PC-9 (cell line): ENCODE measurements around the gene ACY1. TPM values are rescaled to one million over a fixed set of nuclear protein-coding genes. Genes with fewer than 3 reads are reported as not detected.
A peak's percentile ranks its signal among the peaks of the same experiment; 100 is the strongest.

Source experiments
- BruUV-seq: library from RNA; stranded (reverse); fragments of 400-500 nt; replicated peaks from 2 replicates; lab custom pipeline; 2021; lab: Mats Ljungman, UMichigan
- CTCF ChIA-PET: fragments of 300-600 bp; sonication (Branson Sonifier 250); formaldehyde crosslinking; loops from one replicate; lab custom pipeline; 2022; ENCODE audit warnings: antibody characterized with exemption; lab: Charles Lee
- POLR2A ChIA-PET: fragments of 300-600 bp; sonication (Branson Sonifier 250); formaldehyde crosslinking; loops from one replicate; lab custom pipeline; 2022; ENCODE audit warnings: antibody characterized with exemption; ENCODE audit not compliant: unreplicated experiment; lab: Charles Lee
- DNase-seq, 2 experiments: peaks; one replicate each; pipeline versions ENCODE4 v3.0.0 to v3.0.0-alpha.2; 2015 to 2022; ENCODE audit warnings: mixed read lengths in 1 of 2
- H2AFZ ChIP-seq: fragments of 200-600 bp; sonication (generic); 2 replicates; pipeline ENCODE4 v1.8.1; 2017; ENCODE audit warnings: antibody characterized with exemption
- H3F3A ChIP-seq: fragments of 200-600 bp; sonication (generic); 2 replicates; pipeline ENCODE4 v1.8.1; 2017; ENCODE audit warnings: antibody characterized with exemption, mild to moderate bottlenecking, low read depth; ENCODE audit not compliant: insufficient read depth
- H3K27ac ChIP-seq: fragments of 200-600 bp; sonication (generic); 2 replicates; pipeline ENCODE4 v1.6.1; 2016; ENCODE audit warnings: mixed run types
- H3K27me3 ChIP-seq: fragments of 200-600 bp; sonication (generic); 2 replicates; pipeline ENCODE4 v1.6.1; 2016; ENCODE audit warnings: low read depth, mixed run types; ENCODE audit not compliant: insufficient read depth
- H3K36me3 ChIP-seq: fragments of 200-600 bp; sonication (generic); 2 replicates; pipeline ENCODE4 v1.6.1; 2016; ENCODE audit warnings: low read depth, mixed run types
- H3K4me1 ChIP-seq: fragments of 200-600 bp; sonication (generic); replicated peaks from 2 replicates; pipeline ENCODE4 v1.6.1; 2016; ENCODE audit warnings: mixed run types; ENCODE audit not compliant: insufficient read depth
- H3K4me2 ChIP-seq: fragments of 200-600 bp; sonication (generic); 2 replicates; pipeline ENCODE4 v1.6.1; 2017; ENCODE audit warnings: mixed run types
- H3K4me3 ChIP-seq: fragments of 200-600 bp; sonication (generic); 2 replicates; pipeline ENCODE4 v1.6.1; 2016; ENCODE audit warnings: mixed run types
- H3K79me2 ChIP-seq: fragments of 200-600 bp; sonication (generic); 2 replicates; pipeline ENCODE4 v1.6.1; 2017; ENCODE audit warnings: low read depth, mixed run types
- H3K9me2 ChIP-seq: fragments of 200-600 bp; sonication (generic); 2 replicates; pipeline ENCODE4 v1.8.1; 2017; ENCODE audit warnings: mild to moderate bottlenecking; ENCODE audit not compliant: insufficient read depth
- H3K9me3 ChIP-seq: fragments of 200-600 bp; sonication (generic); 2 replicates; pipeline ENCODE4 v1.8.1; 2016; ENCODE audit warnings: low read depth; ENCODE audit not compliant: insufficient read depth
- H4K20me1 ChIP-seq: fragments of 200-600 bp; sonication (generic); 2 replicates; pipeline ENCODE4 v1.8.1; 2017; ENCODE audit not compliant: insufficient read depth
- EZH2 ChIP-seq: fragments of 200-600 bp; sonication (generic); IDR thresholded peaks from 2 replicates; pipeline ENCODE4 v1.8.0; 2017; ENCODE audit warnings: antibody characterized with exemption, low read depth
- intact Hi-C: fragments of 100-400 bp; cut with micrococcal nuclease; formaldehyde crosslinking; loops from one replicate; pipeline ENCODE4 v1.10.0; 2022; ENCODE audit not compliant: unreplicated experiment
- total RNA-seq: library from RNA; stranded (reverse); gene quantifications from 2 replicates; pipeline ENCODE4 v1.2.3, GENCODE V29; 2021
- TF ChIP-seq, protein P1 (sequence below): fragments of 200-600 bp; sonication (generic); conservative IDR thresholded peaks from 2 replicates; pipeline ENCODE4 v1.6.1; 2017; ENCODE audit warnings: mixed run types, antibody characterized with exemption, mild to moderate bottlenecking, moderate library complexity

Gene ACY1
- total RNA-seq, 1 experiment from 2014 or later: 52.2 TPM

DNA sequence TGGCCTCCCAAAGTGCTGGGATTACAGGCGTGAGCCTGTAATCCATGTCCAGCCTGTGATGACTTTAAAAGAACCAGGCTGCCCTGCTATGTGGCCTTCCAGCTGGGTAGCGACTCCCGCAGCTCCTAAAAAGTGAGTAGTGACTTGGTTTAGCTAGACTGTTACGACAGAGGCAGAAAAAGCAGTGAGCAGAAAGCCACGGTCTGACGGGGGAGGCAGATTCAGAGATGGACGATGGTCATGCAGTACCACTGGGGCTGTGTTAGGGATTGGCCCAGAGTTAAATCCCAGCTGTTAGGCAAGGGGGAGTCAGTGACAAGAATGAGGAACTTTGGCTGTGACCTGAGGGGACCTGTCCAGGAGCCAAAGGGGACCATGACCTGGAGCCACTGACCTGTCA lies 15.4 kb downstream of the ACY1 start:
- POLR2A ChIA-PET: interaction anchor here (0.6 kb wide), 1 partner anchor 211 kb away, joined by 3 read pairs; no protein-coding TSS in a partner anchor

DNA sequence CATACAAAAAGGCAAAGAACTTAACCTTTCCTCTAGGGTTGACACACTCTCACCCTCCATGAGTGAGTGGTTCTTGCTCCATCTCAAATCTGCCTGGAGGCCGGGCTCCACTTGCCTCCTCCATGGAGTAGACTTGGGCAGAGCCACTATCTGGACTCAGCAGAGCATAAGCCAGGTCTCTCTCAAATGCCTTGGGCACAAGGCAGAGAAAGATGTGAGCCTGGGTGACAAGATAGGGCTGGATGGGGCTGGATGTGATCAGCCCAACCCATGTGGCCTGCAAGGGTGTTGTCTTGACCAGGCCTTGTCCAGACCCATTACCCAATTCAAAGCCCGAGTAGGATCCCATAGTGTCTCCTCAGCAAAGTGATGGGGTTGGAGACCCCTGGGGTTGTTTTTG lies 16.5 kb downstream of the ACY1 start:
- ChIA-PET POLR2A (no interaction called here), CTCF (no interaction called here)
- DNase-seq: no peak
- Histone ChIP-seq H2AFZ (no peak overlapping the region), H3K4me1 (peaks cover 15% of the 10 kb centered on the region), H3K27ac (no peak overlapping the region), H3K79me2 (peaks cover 9% of the 10 kb centered on the region), H3K4me2 (no peak overlapping the region), H3K9me2 (no peaks in the 10 kb centered on the region), H4K20me1 (no peaks in the 10 kb centered on the region), H3K36me3 (peaks cover 7% of the 10 kb centered on the region), H3K9me3 (no peaks in the 10 kb centered on the region), H3F3A (peaks cover 19% of the 10 kb centered on the region), H3K4me3 (no peak overlapping the region), H3K27me3 (no peaks in the 10 kb centered on the region)
- TF ChIP-seq, protein P1, sequence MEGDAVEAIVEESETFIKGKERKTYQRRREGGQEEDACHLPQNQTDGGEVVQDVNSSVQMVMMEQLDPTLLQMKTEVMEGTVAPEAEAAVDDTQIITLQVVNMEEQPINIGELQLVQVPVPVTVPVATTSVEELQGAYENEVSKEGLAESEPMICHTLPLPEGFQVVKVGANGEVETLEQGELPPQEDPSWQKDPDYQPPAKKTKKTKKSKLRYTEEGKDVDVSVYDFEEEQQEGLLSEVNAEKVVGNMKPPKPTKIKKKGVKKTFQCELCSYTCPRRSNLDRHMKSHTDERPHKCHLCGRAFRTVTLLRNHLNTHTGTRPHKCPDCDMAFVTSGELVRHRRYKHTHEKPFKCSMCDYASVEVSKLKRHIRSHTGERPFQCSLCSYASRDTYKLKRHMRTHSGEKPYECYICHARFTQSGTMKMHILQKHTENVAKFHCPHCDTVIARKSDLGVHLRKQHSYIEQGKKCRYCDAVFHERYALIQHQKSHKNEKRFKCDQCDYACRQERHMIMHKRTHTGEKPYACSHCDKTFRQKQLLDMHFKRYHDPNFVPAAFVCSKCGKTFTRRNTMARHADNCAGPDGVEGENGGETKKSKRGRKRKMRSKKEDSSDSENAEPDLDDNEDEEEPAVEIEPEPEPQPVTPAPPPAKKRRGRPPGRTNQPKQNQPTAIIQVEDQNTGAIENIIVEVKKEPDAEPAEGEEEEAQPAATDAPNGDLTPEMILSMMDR: no peak
- no peak for TF ChIP-seq EZH2
- BruUV-seq: no TSS peak
- intact Hi-C loops: loop anchor here (2.0 to 5.0 kb wide), 2 partner anchors 57 to 277 kb away; partner anchors contain the start of genes DUSP7 and WDR82

More for the DNA sequence above, 15.4 kb downstream of the ACY1 start:
- Histone ChIP-seq H3K4me1 (peaks cover 24% of the 10 kb centered on the region), H3K9me3 (no peaks in the 10 kb centered on the region), H3K4me2 (no peak overlapping the region), H3F3A (peaks cover 30% of the 10 kb centered on the region), H2AFZ (no peak overlapping the region), H3K27ac (no peak overlapping the region), H4K20me1 (no peaks in the 10 kb centered on the region), H3K79me2 (peaks cover 20% of the 10 kb centered on the region), H3K27me3 (no peaks in the 10 kb centered on the region), H3K4me3 (no peak overlapping the region), H3K36me3 (peaks cover 15% of the 10 kb centered on the region), H3K9me2 (no peaks in the 10 kb centered on the region)
- BruUV-seq: no TSS peak
- intact Hi-C loops: loop anchor here (1.0 to 2.0 kb wide), 2 partner anchors 58 to 219 kb away; partner anchors contain the start of gene DUSP7
- TF ChIP-seq, protein P1: no peak
- TF ChIP-seq EZH2: no peak
- DNase-seq: no peak
- CTCF ChIA-PET: no interaction called here

DNA sequence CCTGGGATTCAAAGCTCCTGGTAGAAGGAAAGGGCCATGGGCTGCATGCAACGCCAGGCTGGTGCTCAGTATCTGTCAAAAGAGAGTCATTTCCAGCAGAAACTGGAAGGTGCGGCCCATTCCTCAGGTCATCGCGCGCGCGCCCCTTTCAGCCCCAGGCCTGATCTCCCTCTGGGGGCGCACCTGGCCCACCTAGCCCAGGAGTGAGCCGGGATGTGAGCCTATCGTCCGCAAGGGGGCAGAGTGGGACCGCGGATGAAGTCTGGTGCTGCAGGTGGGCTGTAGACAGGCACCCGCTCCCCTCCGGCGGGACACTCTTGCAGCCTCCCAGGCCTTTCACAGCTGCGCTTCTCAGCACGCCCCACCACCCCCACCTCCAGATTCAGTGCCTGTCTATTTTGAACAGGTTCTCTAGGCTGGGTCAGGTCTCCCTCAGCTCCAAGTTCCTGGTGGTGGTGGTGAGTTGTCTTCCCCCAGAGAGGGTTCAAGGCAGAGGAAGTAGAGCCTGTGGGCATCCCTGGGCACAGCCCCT lies 18.2 kb downstream of the ACY1 start:
- ChIA-PET CTCF (interaction anchor here (0.6 to 1.4 kb wide), 6 partner anchors 11 to 337 kb away, joined by 3 to 8 read pairs (median 4); partner anchors contain the start of gene RRP9), POLR2A (no interaction called here)
- H3K27ac ChIP-seq: no peak overlapping the region
- peaks cover 13% of the 10 kb centered on the region for H3K4me1 ChIP-seq
- H4K20me1 ChIP-seq: no peaks in the 10 kb centered on the region
- H2AFZ ChIP-seq: no peak overlapping the region
- H3K79me2 ChIP-seq: no peaks in the 10 kb centered on the region
- BruUV-seq: no TSS peak
- DNase-seq: peak in 1 of 2 experiments; percentile 73
- H3K4me3 ChIP-seq: no peak overlapping the region
- peak overlapping the region; percentile 61 for H3K4me2 ChIP-seq
- no peak for TF ChIP-seq EZH2
- TF ChIP-seq, protein P1: peak; percentile 92
- peaks cover 11% of the 10 kb centered on the region; the same call in 1 of the 2 replicates for H3F3A ChIP-seq
- no peaks in the 10 kb centered on the region for H3K9me2 ChIP-seq
- H3K27me3 ChIP-seq: no peaks in the 10 kb centered on the region
- intact Hi-C loops: loop anchor here (1.0 to 5.0 kb wide), 4 partner anchors 122 to 338 kb away; partner anchors contain the start of gene WDR82
- H3K36me3 ChIP-seq: no peaks in the 10 kb centered on the region
- no peaks in the 10 kb centered on the region for H3K9me3 ChIP-seq
